OCI-M2 (cell line): ENCODE measurements around the gene ASB6.
"Not testable (repeated sequence)": the region's sequence is repeated elsewhere in the genome, so short reads cannot be mapped to it uniquely, and the experiment has no call there.

Experiments used
- DNase-seq: peaks from one replicate; lab custom pipeline; 2025; ENCODE audit not compliant: unreplicated experiment; lab: John Stamatoyannopoulos, UW

The ASB6 gene

GRCh38 chr9:129644902-129645301 lies 3.0 kb upstream of the ASB6 start:
- no peak for DNase-seq

GRCh38 chr9:129644365-129644764 lies 2.4 kb upstream of the ASB6 start:
- no peak for DNase-seq

- DNase-seq = no peak
These were observed 1.8 kb upstream of the ASB6 start for GRCh38 chr9:129643706-129644105.

- DNase-seq = no peak
These were observed 841 bp downstream of the ASB6 start for GRCh38 chr9:129640871-129641749.

GRCh38 chr9:129640086-129640870 lies 1.7 kb downstream of the ASB6 start:
- no peak for DNase-seq

GRCh38 chr9:129639756-129640085 lies 2.2 kb downstream of the ASB6 start:
- DNase-seq = no peak

- no peak for DNase-seq
These were observed 2.8 kb downstream of the ASB6 start for GRCh38 chr9:129639034-129639630.

GRCh38 chr9:129637673-129638439 lies 4.1 kb downstream of the ASB6 start:
- DNase-seq = no peak

- no peak for DNase-seq
These were observed 4.8 kb downstream of the ASB6 start for GRCh38 chr9:129637102-129637501.

- DNase-seq = not testable (repeated sequence)
These were observed 5.6 kb downstream of the ASB6 start for GRCh38 chr9:129636343-129636742.

GRCh38 chr9:129635099-129636065 lies 6.6 kb downstream of the ASB6 start:
- no peak for DNase-seq

GRCh38 chr9:129633848-129634247 lies 8.1 kb downstream of the ASB6 start:
- DNase-seq = no peak

- no peak for DNase-seq
These were observed 8.7 kb downstream of the ASB6 start for GRCh38 chr9:129633207-129633606.

- no peak for DNase-seq
These were observed 9.5 kb downstream of the ASB6 start for GRCh38 chr9:129632460-129632859.

GRCh38 chr9:129631674-129632129 lies 10.2 kb downstream of the ASB6 start:
- DNase-seq = no peak

- DNase-seq = no peak
These were observed 10.8 kb downstream of the ASB6 start for GRCh38 chr9:129630967-129631673.

- no peak for DNase-seq
These were observed 12.6 kb downstream of the ASB6 start for GRCh38 chr9:129629251-129629820.

- no peak for DNase-seq
These were observed 13.2 kb downstream of the ASB6 start for GRCh38 chr9:129628709-129629108.
